Effector memory CD8-positive, alpha-beta T cell (primary cell): ENCODE data around the gene NOTCH1.
A peak's percentile ranks its signal among the peaks of the same experiment; 100 is the strongest.
"Not testable (repeated sequence)": the region's sequence is repeated elsewhere in the genome, so short reads cannot be mapped to it uniquely, and the experiment has no call there.

Experiments used
- ATAC-seq: fragments of 150-1000 bp; cut with Tn5 transposase; replicated peaks from 2 replicates; pipeline ENCODE4 v1.10.0; 2021; ENCODE audit warnings: mild to moderate bottlenecking, moderate library complexity
- DNase-seq, 3 experiments: peaks; one replicate each; pipeline ENCODE4 v3.0.0; 2021
- H3K27ac Mint-ChIP-seq, 2 donors: one replicate each; pipeline ENCODE4 v1.8.0; 2022; ENCODE audit warnings: mild to moderate bottlenecking in 2 of 2, mixed read lengths in 2 of 2, moderate library complexity in 2 of 2
- H3K27me3 Mint-ChIP-seq, 2 donors: one replicate each; pipeline ENCODE4 v1.8.0; 2022; ENCODE audit warnings: mixed read lengths in 2 of 2
- H3K36me3 Mint-ChIP-seq: one replicate; pipeline ENCODE4 v1.8.0; 2022; ENCODE audit warnings: mild to moderate bottlenecking, moderate library complexity, mixed read lengths; ENCODE audit not compliant: insufficient read depth
- H3K4me1 Mint-ChIP-seq, 2 donors: one replicate each; pipeline ENCODE4 v1.8.0; 2022; ENCODE audit warnings: low read depth in 2 of 2, mixed read lengths in 2 of 2
- H3K4me3 Mint-ChIP-seq, 2 donors: one replicate each; pipeline ENCODE4 v1.8.0; 2022; ENCODE audit warnings: mild to moderate bottlenecking in 2 of 2, mixed read lengths in 2 of 2, moderate library complexity in 2 of 2
- H3K9me3 Mint-ChIP-seq, 2 donors: one replicate each; pipeline ENCODE4 v1.8.0; 2022; ENCODE audit warnings: mixed read lengths in 2 of 2

The NOTCH1 gene

GRCh38 chr9:136585531-136586120 lies 39.8 kb upstream of the NOTCH1 start:
- H3K27me3 Mint-ChIP-seq: peaks cover 0 to 24% of the 10 kb centered on the region in 2 donors
- no peak overlapping the region for H3K27ac Mint-ChIP-seq
- no peak for ATAC-seq
- H3K36me3 Mint-ChIP-seq: no peaks in the 10 kb centered on the region
- peaks cover 0 to 8% of the 10 kb centered on the region in 2 donors for H3K4me1 Mint-ChIP-seq
- no peak overlapping the region for H3K4me3 Mint-ChIP-seq
- DNase-seq: no peak
- H3K9me3 Mint-ChIP-seq: no peaks in the 10 kb centered on the region

GRCh38 chr9:136584934-136585333 lies 39.1 kb upstream of the NOTCH1 start:
- H3K9me3 Mint-ChIP-seq: no peaks in the 10 kb centered on the region
- peaks cover 0 to 8% of the 10 kb centered on the region in 2 donors for H3K4me1 Mint-ChIP-seq
- H3K27ac Mint-ChIP-seq: no peak overlapping the region
- ATAC-seq: no peak
- H3K4me3 Mint-ChIP-seq: no peak overlapping the region
- H3K36me3 Mint-ChIP-seq: no peaks in the 10 kb centered on the region
- peaks cover 0 to 24% of the 10 kb centered on the region in 2 donors for H3K27me3 Mint-ChIP-seq
- DNase-seq: no peak

GRCh38 chr9:136584401-136584932 lies 38.6 kb upstream of the NOTCH1 start:
- DNase-seq (no peak), ATAC-seq (no peak)
- Mint-ChIP-seq H3K4me3 (no peak overlapping the region), H3K4me1 (peaks cover 0 to 12% of the 10 kb centered on the region in 2 donors), H3K27me3 (peaks cover 0 to 24% of the 10 kb centered on the region in 2 donors), H3K9me3 (no peaks in the 10 kb centered on the region), H3K27ac (no peak overlapping the region), H3K36me3 (no peaks in the 10 kb centered on the region)

GRCh38 chr9:136582977-136583735 lies 37.3 kb upstream of the NOTCH1 start:
- ATAC-seq (no peak), DNase-seq (no peak)
- Mint-ChIP-seq H3K27ac (no peak overlapping the region), H3K4me1 (peaks cover 0 to 7% of the 10 kb centered on the region in 2 donors), H3K36me3 (no peaks in the 10 kb centered on the region), H3K27me3 (peaks cover 0 to 11% of the 10 kb centered on the region in 2 donors), H3K4me3 (no peak overlapping the region), H3K9me3 (no peaks in the 10 kb centered on the region)

- DNase-seq (no peak), ATAC-seq (no peak)
- peaks cover 0 to 10% of the 10 kb centered on the region in 2 donors for H3K27me3 Mint-ChIP-seq
- no peak overlapping the region for H3K27ac Mint-ChIP-seq
- no peaks in the 10 kb centered on the region for H3K9me3 Mint-ChIP-seq
- no peak overlapping the region for H3K4me3 Mint-ChIP-seq
- no peaks in the 10 kb centered on the region for H3K36me3 Mint-ChIP-seq
- H3K4me1 Mint-ChIP-seq: peaks cover 0 to 7% of the 10 kb centered on the region in 2 donors
Observed at GRCh38 chr9:136581614-136582447, 36.0 kb upstream of the NOTCH1 start.

DNA sequence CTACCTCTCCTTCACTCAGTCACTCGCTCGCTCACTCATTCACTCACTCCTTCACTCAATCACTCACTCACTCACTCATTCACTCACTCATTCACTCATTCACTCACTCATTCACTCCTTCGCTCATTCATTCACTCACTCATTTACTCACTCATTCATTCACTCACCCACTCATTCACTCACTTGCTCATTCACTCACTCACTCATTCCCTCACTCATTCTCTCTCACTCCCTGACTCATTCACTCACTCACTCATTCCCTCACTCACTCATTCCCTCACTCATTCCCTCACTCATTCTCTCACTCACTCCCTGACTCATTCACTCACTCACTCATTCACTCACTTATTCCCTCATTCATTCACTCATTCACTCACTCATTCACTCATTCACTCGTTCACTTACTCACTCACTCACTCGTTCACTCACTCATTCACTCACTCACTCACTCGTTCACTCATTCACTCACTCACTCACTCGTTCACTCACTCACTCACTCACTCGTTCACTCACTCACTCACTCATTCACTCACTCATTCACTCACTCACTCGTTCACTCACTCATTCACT lies 33.9 kb upstream of the NOTCH1 start:
- H3K27me3 Mint-ChIP-seq, DNase-seq, H3K4me1 Mint-ChIP-seq, H3K9me3 Mint-ChIP-seq, ATAC-seq, H3K4me3 Mint-ChIP-seq, H3K36me3 Mint-ChIP-seq: not testable (repeated sequence)
- peak overlapping the region in 1 of 2 donors; percentile 11 for H3K27ac Mint-ChIP-seq

DNA sequence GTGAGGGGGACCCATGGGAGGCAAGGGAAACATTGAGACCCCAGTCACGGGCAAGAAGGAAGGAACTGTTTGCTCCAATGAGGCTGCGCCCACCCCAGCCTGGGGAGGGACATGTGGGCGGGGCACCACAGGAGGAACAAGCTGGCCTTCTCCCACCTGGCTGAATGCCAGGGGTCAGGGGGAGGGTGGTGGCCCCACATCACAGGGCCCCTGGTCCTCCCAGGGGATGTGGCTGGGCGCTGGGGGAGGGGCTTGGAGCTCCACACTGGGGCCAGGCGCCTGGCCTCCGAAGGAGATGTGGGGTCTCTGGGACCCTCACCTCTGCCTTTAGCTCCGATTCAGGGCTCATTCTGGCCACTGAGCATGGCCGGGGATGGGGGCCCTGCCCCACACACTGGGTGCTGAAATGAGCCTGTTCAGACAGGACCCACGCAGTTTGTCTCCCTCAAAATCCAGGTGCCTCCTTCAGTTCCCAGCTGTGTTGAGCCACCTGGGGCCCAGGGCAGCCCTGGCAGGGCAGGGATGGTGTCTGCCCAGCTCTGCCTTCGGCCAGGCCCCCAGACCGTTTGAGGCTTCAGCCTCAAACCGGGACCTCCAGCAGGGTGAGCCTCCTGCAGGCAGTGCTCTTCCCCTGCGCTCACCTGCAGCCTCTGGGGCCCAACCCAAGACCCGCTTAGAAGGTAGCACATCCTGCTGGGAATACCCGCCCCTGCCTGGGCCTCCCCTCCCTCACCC lies 33.2 kb upstream of the NOTCH1 start:
- no peaks in the 10 kb centered on the region for H3K27me3 Mint-ChIP-seq
- H3K36me3 Mint-ChIP-seq: no peaks in the 10 kb centered on the region
- H3K4me3 Mint-ChIP-seq: no peak overlapping the region
- peak overlapping the region; percentile 11 for H3K27ac Mint-ChIP-seq
- H3K4me1 Mint-ChIP-seq: peaks cover 0 to 6% of the 10 kb centered on the region in 2 donors
- H3K9me3 Mint-ChIP-seq: no peaks in the 10 kb centered on the region
- DNase-seq: no peak
- ATAC-seq: peak; percentile 42

DNA sequence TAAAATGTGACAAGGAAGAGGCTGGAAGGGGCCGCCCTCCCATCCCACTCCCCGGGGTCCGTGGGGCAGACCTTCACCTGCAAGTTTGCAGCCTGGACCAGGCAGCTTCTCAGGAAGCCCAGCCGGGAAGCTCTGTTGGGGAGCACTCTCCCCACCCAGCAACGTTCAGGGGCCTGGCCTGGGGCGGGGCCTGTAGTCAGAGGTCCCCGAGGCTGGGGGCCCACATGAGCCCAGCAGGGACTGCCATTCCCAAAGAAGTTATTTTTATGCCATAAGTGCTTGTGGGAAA lies 32.7 kb upstream of the NOTCH1 start:
- Mint-ChIP-seq H3K4me1 (peaks cover 0 to 6% of the 10 kb centered on the region in 2 donors), H3K36me3 (no peaks in the 10 kb centered on the region), H3K27ac (peak overlapping the region in 1 of 2 donors; percentile 11), H3K27me3 (no peaks in the 10 kb centered on the region), H3K4me3 (no peak overlapping the region), H3K9me3 (no peaks in the 10 kb centered on the region)
- DNase-seq (no peak), ATAC-seq (no peak)

DNA sequence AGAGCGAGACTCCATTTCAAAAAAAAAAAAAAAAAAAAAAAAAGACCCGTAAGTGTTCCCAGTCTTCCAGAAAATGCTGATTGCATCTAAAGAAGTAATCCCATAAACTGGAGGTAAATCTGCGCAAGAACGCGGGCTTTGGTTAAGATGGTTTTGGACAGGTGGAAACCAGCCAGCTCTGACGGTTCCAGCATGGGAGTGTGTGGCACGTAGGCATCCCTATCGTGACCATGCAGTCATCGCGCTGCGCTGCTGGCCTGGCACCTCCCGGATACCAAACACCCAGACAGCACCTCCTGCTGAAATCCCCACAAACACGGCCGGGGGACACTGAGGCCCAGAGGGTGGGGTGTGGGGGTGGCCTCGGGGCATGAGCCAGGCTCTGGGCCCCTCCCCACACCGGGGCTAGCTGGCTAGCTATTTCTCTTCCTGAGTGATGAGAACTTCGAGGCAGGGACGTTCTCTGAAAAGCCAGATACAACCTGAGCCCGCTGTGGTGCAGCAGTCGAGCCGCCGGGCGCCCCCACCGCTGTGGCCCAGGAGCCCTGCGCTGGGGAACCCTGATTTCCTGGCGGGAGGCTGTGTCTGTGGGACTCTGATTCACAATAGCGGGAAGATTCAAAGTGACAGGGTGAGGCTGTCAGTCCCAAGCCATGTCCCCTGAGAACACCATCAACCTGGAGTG lies 32.2 kb upstream of the NOTCH1 start:
- Mint-ChIP-seq H3K4me3 (no peak overlapping the region), H3K4me1 (peaks cover 0 to 6% of the 10 kb centered on the region in 2 donors), H3K36me3 (no peaks in the 10 kb centered on the region), H3K27ac (peak overlapping the region in 1 of 2 donors; percentile 11), H3K27me3 (no peaks in the 10 kb centered on the region), H3K9me3 (no peaks in the 10 kb centered on the region)
- ATAC-seq (no peak), DNase-seq (no peak)

- ATAC-seq (no peak), DNase-seq (no peak)
- no peaks in the 10 kb centered on the region for H3K36me3 Mint-ChIP-seq
- no peaks in the 10 kb centered on the region for H3K27me3 Mint-ChIP-seq
- H3K4me1 Mint-ChIP-seq: peaks cover 11 to 14% of the 10 kb centered on the region in 2 donors
- H3K4me3 Mint-ChIP-seq: no peak overlapping the region
- H3K27ac Mint-ChIP-seq: no peak overlapping the region
- no peaks in the 10 kb centered on the region for H3K9me3 Mint-ChIP-seq
Observed at GRCh38 chr9:136576269-136576626, 30.4 kb upstream of the NOTCH1 start.

- H3K36me3 Mint-ChIP-seq: no peaks in the 10 kb centered on the region
- no peaks in the 10 kb centered on the region for H3K27me3 Mint-ChIP-seq
- peak overlapping the region in 1 of 2 donors; percentile 77 for H3K27ac Mint-ChIP-seq
- no peaks in the 10 kb centered on the region for H3K9me3 Mint-ChIP-seq
- H3K4me3 Mint-ChIP-seq: no peak overlapping the region
- DNase-seq (no peak), ATAC-seq (no peak)
- peaks cover 11 to 14% of the 10 kb centered on the region in 2 donors for H3K4me1 Mint-ChIP-seq
Observed at GRCh38 chr9:136575626-136576268, 29.9 kb upstream of the NOTCH1 start.

DNA sequence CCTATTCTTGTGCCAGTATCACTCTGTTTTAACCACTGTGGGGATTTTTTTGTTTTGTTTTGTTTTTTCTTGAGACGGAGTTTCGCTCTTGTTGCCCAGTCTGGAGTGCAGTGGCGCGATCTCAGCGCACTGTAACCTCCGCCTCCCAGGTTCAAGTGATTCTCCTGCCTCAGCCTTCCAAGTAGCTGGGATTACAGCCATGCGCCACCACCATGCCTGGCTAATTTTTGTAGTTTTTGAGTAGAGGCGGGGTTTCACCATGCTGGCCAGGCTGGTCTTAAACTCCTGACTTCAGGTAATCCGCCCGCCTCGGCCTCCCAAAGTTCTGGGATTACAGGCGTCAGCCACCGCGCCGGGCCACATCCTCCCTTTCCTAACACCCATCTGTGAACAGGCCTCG lies 28.8 kb upstream of the NOTCH1 start:
- H3K4me3 Mint-ChIP-seq, DNase-seq, H3K27me3 Mint-ChIP-seq, H3K36me3 Mint-ChIP-seq, H3K9me3 Mint-ChIP-seq, ATAC-seq: not testable (repeated sequence)
- Mint-ChIP-seq H3K4me1 (peaks cover 11 to 14% of the 10 kb centered on the region in 2 donors), H3K27ac (peak overlapping the region in 1 of 2 donors; percentile 77)
